Calu3 (cell line): Measurements from ENCODE around the gene RARA. TPM values are rescaled to one million over a fixed set of nuclear protein-coding genes. Genes with fewer than 3 reads are reported as not detected.

Experiments
- BruUV-seq: library from RNA; stranded (reverse); fragments of 400-500 nt; replicated peaks from 2 replicates; lab custom pipeline; 2021; lab: Mats Ljungman, UMichigan
- CTCF ChIA-PET: fragments of 300-600 bp; sonication (Branson Sonifier 250); formaldehyde crosslinking; loops from one replicate; lab custom pipeline; 2022; ENCODE audit warnings: antibody characterized with exemption; lab: Charles Lee
- DNase-seq: peaks from one replicate; pipeline ENCODE4 v3.0.0; 2022
- H3K27ac Mint-ChIP-seq: one replicate; pipeline ENCODE4 v1.8.0; 2022; ENCODE audit warnings: mixed read lengths; ENCODE audit not compliant: unreplicated experiment
- H3K27me3 Mint-ChIP-seq: one replicate; pipeline ENCODE4 v1.8.0; 2022; ENCODE audit warnings: mixed read lengths; ENCODE audit not compliant: unreplicated experiment
- H3K36me3 Mint-ChIP-seq: one replicate; pipeline ENCODE4 v1.8.0; 2022; ENCODE audit warnings: mild to moderate bottlenecking, moderate library complexity, mixed read lengths; ENCODE audit not compliant: insufficient read depth, unreplicated experiment
- H3K4me1 Mint-ChIP-seq: one replicate; pipeline ENCODE4 v1.8.0; 2022; ENCODE audit warnings: mild to moderate bottlenecking, low read depth, mixed read lengths; ENCODE audit not compliant: unreplicated experiment
- H3K4me3 Mint-ChIP-seq: one replicate; pipeline ENCODE4 v1.8.0; 2022; ENCODE audit warnings: mild to moderate bottlenecking, low read depth, moderate library complexity, mixed read lengths; ENCODE audit not compliant: unreplicated experiment
- H3K9me3 Mint-ChIP-seq: one replicate; pipeline ENCODE4 v1.8.0; 2022; ENCODE audit warnings: low read depth, mixed read lengths; ENCODE audit not compliant: unreplicated experiment
- intact Hi-C: fragments of 100-400 bp; cut with micrococcal nuclease; formaldehyde crosslinking; loops from one replicate; pipeline ENCODE4 v1.10.0; 2022; ENCODE audit not compliant: unreplicated experiment
- total RNA-seq: library from RNA; stranded (reverse); gene quantifications from 2 replicates; pipeline ENCODE4 v1.2.3, GENCODE V29; 2022
- TF ChIP-seq, protein P1 (sequence below): fragments of 200-600 bp; IDR thresholded peaks from one replicate; pipeline ENCODE4 v1.8.0; 2022; ENCODE audit warnings: antibody characterized with exemption; ENCODE audit not compliant: unreplicated experiment

RARA gene
- total RNA-seq, 1 experiment from 2014 or later: 150 TPM

- TF ChIP-seq, protein P1, sequence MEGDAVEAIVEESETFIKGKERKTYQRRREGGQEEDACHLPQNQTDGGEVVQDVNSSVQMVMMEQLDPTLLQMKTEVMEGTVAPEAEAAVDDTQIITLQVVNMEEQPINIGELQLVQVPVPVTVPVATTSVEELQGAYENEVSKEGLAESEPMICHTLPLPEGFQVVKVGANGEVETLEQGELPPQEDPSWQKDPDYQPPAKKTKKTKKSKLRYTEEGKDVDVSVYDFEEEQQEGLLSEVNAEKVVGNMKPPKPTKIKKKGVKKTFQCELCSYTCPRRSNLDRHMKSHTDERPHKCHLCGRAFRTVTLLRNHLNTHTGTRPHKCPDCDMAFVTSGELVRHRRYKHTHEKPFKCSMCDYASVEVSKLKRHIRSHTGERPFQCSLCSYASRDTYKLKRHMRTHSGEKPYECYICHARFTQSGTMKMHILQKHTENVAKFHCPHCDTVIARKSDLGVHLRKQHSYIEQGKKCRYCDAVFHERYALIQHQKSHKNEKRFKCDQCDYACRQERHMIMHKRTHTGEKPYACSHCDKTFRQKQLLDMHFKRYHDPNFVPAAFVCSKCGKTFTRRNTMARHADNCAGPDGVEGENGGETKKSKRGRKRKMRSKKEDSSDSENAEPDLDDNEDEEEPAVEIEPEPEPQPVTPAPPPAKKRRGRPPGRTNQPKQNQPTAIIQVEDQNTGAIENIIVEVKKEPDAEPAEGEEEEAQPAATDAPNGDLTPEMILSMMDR: no peak
- BruUV-seq: TSS peak; percentile 35
- Mint-ChIP-seq H3K4me1 (peaks cover 32% of the 10 kb centered on the region), H3K27me3 (no peaks in the 10 kb centered on the region), H3K27ac (no peak overlapping the region), H3K4me3 (no peak overlapping the region), H3K36me3 (peaks cover 63% of the 10 kb centered on the region), H3K9me3 (no peaks in the 10 kb centered on the region)
- DNase-seq: no peak
- CTCF ChIA-PET: interaction anchor here (0.6 to 37.0 kb wide), 19 partner anchors 12 to 462 kb away, joined by 3 to 1520 read pairs (median 9); partner anchors contain the start of genes IGFBP4, RARA, TOP2A and WIPF2
- intact Hi-C loops: loop anchor here (5.0 kb wide), 2 partner anchors 120 to 725 kb away; no protein-coding TSS in a partner anchor
Observed at GRCh38 chr17:40356990-40357881, 48.3 kb downstream of the RARA start.

DNA sequence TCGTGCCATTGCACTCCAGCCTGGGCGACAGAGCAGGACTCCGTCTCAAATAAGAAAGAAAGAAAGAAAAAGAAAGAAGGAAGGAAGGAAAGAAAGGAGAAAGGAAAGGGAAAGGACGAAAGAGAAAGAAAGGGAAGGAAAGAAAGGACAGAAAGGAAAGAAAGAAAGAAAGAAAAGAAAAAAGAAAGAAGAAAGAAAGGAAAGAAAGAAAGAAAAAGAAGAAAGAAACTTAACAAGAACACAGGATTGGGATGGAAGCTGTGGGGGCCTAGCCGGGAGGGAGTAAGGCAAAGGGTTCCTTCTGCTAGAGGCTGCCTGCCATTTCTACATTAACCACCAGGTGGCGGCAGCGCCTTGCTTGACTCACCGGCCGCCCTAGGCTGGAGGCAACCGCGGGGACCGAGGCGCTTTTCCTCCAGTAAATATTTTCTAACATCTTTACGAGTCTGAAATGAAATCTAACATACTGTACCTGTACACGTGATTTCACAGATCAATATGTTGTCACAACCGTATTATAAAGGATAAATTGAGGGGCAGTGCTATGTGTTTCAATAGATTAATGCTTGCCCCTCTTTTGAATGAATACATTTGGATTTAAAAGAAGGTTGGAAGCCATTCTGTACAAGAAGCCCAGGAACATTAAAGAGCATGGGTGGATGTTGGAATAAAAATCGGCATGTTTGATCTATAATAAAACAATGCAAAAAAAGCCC is 49.5 kb downstream of the RARA start:
- no TSS peak for BruUV-seq
- Mint-ChIP-seq H3K27ac (peak overlapping the region; percentile 1), H3K4me3 (peak overlapping the region; percentile 0), H3K27me3 (peaks cover 3% of the 10 kb centered on the region), H3K4me1 (peaks cover 33% of the 10 kb centered on the region), H3K36me3 (peaks cover 63% of the 10 kb centered on the region), H3K9me3 (no peaks in the 10 kb centered on the region)
- DNase-seq: peak; percentile 100
- intact Hi-C loops: loop anchor here (1.0 to 5.0 kb wide), 10 partner anchors 57 to 726 kb away; no protein-coding TSS in a partner anchor
- CTCF ChIA-PET: interaction anchor here (0.6 to 37.0 kb wide), 36 partner anchors 10 to 711 kb away, joined by 3 to 1520 read pairs (median 4); partner anchors contain the start of genes IGFBP4, RARA, TOP2A and WIPF2
- TF ChIP-seq, protein P1: no peak

GRCh38 chr17:40360091-40360490 is 51.1 kb downstream of the RARA start:
- no TSS peak for BruUV-seq
- intact Hi-C loops: no loop called here
- H3K27ac Mint-ChIP-seq: no peak overlapping the region
- no peak overlapping the region for H3K4me3 Mint-ChIP-seq
- DNase-seq: peak; percentile 63
- H3K36me3 Mint-ChIP-seq: peaks cover 66% of the 10 kb centered on the region
- TF ChIP-seq, protein P1: no peak
- H3K9me3 Mint-ChIP-seq: no peaks in the 10 kb centered on the region
- CTCF ChIA-PET: interaction anchor here (0.6 to 37.0 kb wide), 15 partner anchors 9 to 496 kb away, joined by 3 to 1520 read pairs (median 17); partner anchors contain the start of genes RARA and TOP2A
- peaks cover 9% of the 10 kb centered on the region for H3K27me3 Mint-ChIP-seq
- peaks cover 39% of the 10 kb centered on the region for H3K4me1 Mint-ChIP-seq
